GM12878 (cell line): ENCODE data around the gene PTPRN2. TPM values are rescaled to one million over a fixed set of nuclear protein-coding genes. Genes with fewer than 3 reads are reported as not detected.

ENCODE experiments used
- ATAC-seq: fragments of 200-7000 bp; cut with Tn5 transposase; 3 replicates; pipeline ENCODE4 v1.9.1; 2020; ENCODE audit warnings: mild to moderate bottlenecking, moderate library complexity
- BruUV-seq: library from RNA; stranded (reverse); fragments of 400-500 nt; replicated peaks from 2 replicates; lab custom pipeline; 2021; lab: Mats Ljungman, UMichigan
- CTCF ChIA-PET: fragments of 300-600 bp; sonication (Branson Sonifier 250); formaldehyde crosslinking; extraction: SDS; loops from one replicate; lab custom pipeline; 2021; ENCODE audit warnings: inconsistent platforms; lab: Yijun Ruan, JAX
- POLR2A ChIA-PET: fragments of 350-600 bp; formaldehyde crosslinking; extraction: SDS; loops from one replicate; lab custom pipeline; 2021; ENCODE audit warnings: inconsistent platforms; lab: Charles Lee
- RAD21 ChIA-PET: fragments of 300-600 bp; sonication (Branson Sonifier 250); formaldehyde crosslinking; loops from one replicate; lab custom pipeline; 2023; ENCODE audit warnings: antibody characterized with exemption; ENCODE audit not compliant: unreplicated experiment; lab: Charles Lee
- SMC1A ChIA-PET: fragments of 300-600 bp; sonication (Branson Sonifier 250); formaldehyde crosslinking; loops from one replicate; lab custom pipeline; 2023; ENCODE audit not compliant: unreplicated experiment, uncharacterized antibody; lab: Charles Lee
- DNase-seq: peaks from one replicate; pipeline ENCODE4 v3.0.0-alpha.2; 2011; ENCODE audit warnings: low read depth, low spot score
- FAIRE-seq: peaks from 3 replicates; lab custom pipeline; 2011; peaks lifted over from hg19 to GRCh38; lab: Jason Lieb, UNC
- H2AFZ ChIP-seq: 2 replicates; pipeline ENCODE4 v1.6.0; 2011; ENCODE audit warnings: low read depth, low read length, control low read depth; ENCODE audit not compliant: control insufficient read depth
- H3K27ac ChIP-seq: 2 replicates; pipeline ENCODE4 v1.5.1; 2011; ENCODE audit warnings: control low read depth; ENCODE audit not compliant: control insufficient read depth, insufficient read depth
- H3K27me3 ChIP-seq, 2 experiments: replicated peaks in 1 of 2; 2 replicates each; pipeline versions ENCODE4 v1.6.0 to v1.6.1; 2011; ENCODE audit warnings: low read length in 1 of 2; ENCODE audit not compliant: control insufficient read depth in 2 of 2, insufficient read depth in 2 of 2
- H3K36me3 ChIP-seq, 2 experiments: 2 replicates each; pipeline ENCODE4 v1.5.1; 2011; ENCODE audit warnings: low read length in 1 of 2; ENCODE audit not compliant: control insufficient read depth in 2 of 2, insufficient read depth in 2 of 2
- H3K4me1 ChIP-seq: 2 replicates; pipeline ENCODE4 v1.6.1; 2011; ENCODE audit warnings: mild to moderate bottlenecking, low read length, moderate library complexity, mixed read lengths; ENCODE audit not compliant: control insufficient read depth, insufficient read depth
- H3K4me2 ChIP-seq: 2 replicates; pipeline ENCODE4 v1.6.0; 2011; ENCODE audit warnings: control low read depth; ENCODE audit not compliant: control insufficient read depth, insufficient read depth
- H3K4me3 ChIP-seq: fragments of 200-600 bp; sonication (generic); 2 replicates; pipeline ENCODE4 v1.5.1; 2016
- H3K79me2 ChIP-seq: 2 replicates; pipeline ENCODE4 v1.6.0; 2011; ENCODE audit warnings: low read length; ENCODE audit not compliant: control insufficient read depth, insufficient read depth
- H3K9ac ChIP-seq: 2 replicates; pipeline ENCODE4 v1.8.0; 2011; ENCODE audit warnings: low read length, control low read depth, mixed read lengths; ENCODE audit not compliant: control insufficient read depth, insufficient read depth
- H3K9me3 ChIP-seq: replicated peaks from 3 replicates; pipeline ENCODE4 v1.5.1; 2011; ENCODE audit warnings: mild to moderate bottlenecking, low read length; ENCODE audit not compliant: control insufficient read depth, insufficient read depth
- H4K20me1 ChIP-seq: 2 replicates; pipeline ENCODE4 v1.6.0; 2011; ENCODE audit not compliant: control insufficient read depth, insufficient read depth
- CEBPB ChIP-seq, 2 experiments: fragments of 150-350 bp in 1 of 2; IDR thresholded peaks; 2 replicates each; pipeline ENCODE4 v1.6.1; 2012 to 2014; ENCODE audit warnings: low read depth in 2 of 2, low read length in 2 of 2, borderline replicate concordance in 1 of 2, inconsistent platforms in 1 of 2
- MTA2 ChIP-seq: fragments of 450-650 bp; IDR thresholded peaks from 2 replicates; pipeline ENCODE4 v1.6.1; 2016; ENCODE audit warnings: low read depth, mild to moderate bottlenecking, moderate library complexity
- PAX8 ChIP-seq: fragments of 450-650 bp; IDR thresholded peaks from 2 replicates; pipeline ENCODE4 v1.6.1; 2017; ENCODE audit warnings: mild to moderate bottlenecking, moderate library complexity
- RAD51 ChIP-seq: fragments of 450-650 bp; IDR thresholded peaks from 2 replicates; pipeline ENCODE4 v1.6.1; 2016; ENCODE audit warnings: moderate library complexity, mild to moderate bottlenecking, inconsistent platforms
- WRNIP1 ChIP-seq: IDR thresholded peaks from 2 replicates; pipeline ENCODE4 v1.6.1; 2011; ENCODE audit warnings: low read depth, low read length, improper control_type of control experiment, borderline replicate concordance
- WGBS: methylation state at CpG from one replicate; pipeline ENCODE4 v1.1.6; 2016; ENCODE audit warnings: low lambda C conversion rate; ENCODE audit not compliant: insufficient replicate concordance, insufficient coverage; ENCODE audit errors: missing lambda C conversion rate; 5-methylcytosine and 5-hydroxymethylcytosine counted together
- in situ Hi-C: fragments of 300-500 bp; cut with MboI; formaldehyde crosslinking; loops from 9 replicates; pipeline ENCODE4 v1.14.3; 2018; ENCODE audit warnings: mixed read lengths
- intact Hi-C: fragments of 100-400 bp; cut with micrococcal nuclease; formaldehyde crosslinking; loops from one replicate; pipeline ENCODE4 v1.14.2; 2022; ENCODE audit not compliant: unreplicated experiment
- polyA plus RNA-seq, 11 experiments: library from polyadenylated mRNA; depleted of rRNA in 4 of 11; unstranded in 6 of 11; stranded (reverse) in 5 of 11; fragments of >200 nt; fragmentation: Nextera tagmentation in 4 of 11; fragmentation: Illumina TruSeq in 1 of 11; extraction: Ambion mirVana in 4 of 11; extraction: Trizol in 1 of 11; gene quantifications; 1 replicate in 1 of 11; 2 replicates in 10 of 11; pipeline versions ENCODE4 v1.2.1 to v1.2.3, GENCODE V29; 2011 to 2016; ENCODE audit warnings: inconsistent platforms in 2 of 11, missing spikeins in 2 of 11, low read depth in 1 of 11
- total RNA-seq, 4 experiments: library from RNA; depleted of rRNA in 3 of 4; stranded (reverse); fragments of >200 nt in 3 of 4; fragmentation: Illumina TruSeq in 1 of 4; extraction: Trizol in 1 of 4; gene quantifications; 2 replicates each; pipeline versions ENCODE4 v1.2.1 to v1.2.3, GENCODE V29; 2013 to 2021
- TF ChIP-seq, protein P1 (sequence below): IDR thresholded peaks from 2 replicates; pipeline ENCODE4 v1.6.1; 2011; ENCODE audit warnings: borderline replicate concordance, low read depth, mild to moderate bottlenecking, moderate library complexity, low read length; ENCODE audit not compliant: insufficient read depth, poor library complexity, severe bottlenecking
- TF ChIP-seq, protein P2 (sequence below): fragments of 450-650 bp; IDR thresholded peaks from 2 replicates; pipeline ENCODE4 v1.6.1; 2018; ENCODE audit warnings: mild to moderate bottlenecking, low read depth, moderate library complexity; ENCODE audit not compliant: partially characterized antibody

PTPRN2 gene
- total and polyA plus RNA-seq, 10 of the 15 experiments (the other 5 are each of a cell fraction or from before 2014, with no cell fraction given) = 5.4 TPM; not detected in 9

DNA sequence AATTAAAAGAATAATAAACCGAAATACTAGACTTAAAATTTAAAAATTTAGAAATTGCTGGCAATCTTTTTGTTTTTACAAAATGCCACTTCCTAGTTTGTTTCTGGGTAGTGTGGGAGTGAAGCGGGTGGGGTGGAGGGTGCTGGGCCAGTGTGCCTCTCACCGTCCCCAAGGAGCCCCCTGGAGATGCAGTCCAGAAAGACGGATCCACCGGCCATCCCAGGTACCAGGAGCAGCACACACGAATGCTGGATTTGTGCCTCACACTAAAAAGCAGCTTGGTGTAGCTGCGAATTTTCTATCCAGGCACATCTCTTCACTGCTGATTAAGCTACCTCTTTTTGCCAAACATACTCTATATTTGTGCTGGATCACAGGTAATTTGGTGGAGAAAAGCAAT lies 632.7 kb downstream of the PTPRN2 start (continued):
- TF ChIP-seq, protein P1, sequence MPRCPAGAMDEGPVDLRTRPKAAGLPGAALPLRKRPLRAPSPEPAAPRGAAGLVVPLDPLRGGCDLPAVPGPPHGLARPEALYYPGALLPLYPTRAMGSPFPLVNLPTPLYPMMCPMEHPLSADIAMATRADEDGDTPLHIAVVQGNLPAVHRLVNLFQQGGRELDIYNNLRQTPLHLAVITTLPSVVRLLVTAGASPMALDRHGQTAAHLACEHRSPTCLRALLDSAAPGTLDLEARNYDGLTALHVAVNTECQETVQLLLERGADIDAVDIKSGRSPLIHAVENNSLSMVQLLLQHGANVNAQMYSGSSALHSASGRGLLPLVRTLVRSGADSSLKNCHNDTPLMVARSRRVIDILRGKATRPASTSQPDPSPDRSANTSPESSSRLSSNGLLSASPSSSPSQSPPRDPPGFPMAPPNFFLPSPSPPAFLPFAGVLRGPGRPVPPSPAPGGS = no peak
- no peak for TF ChIP-seq WRNIP1
- no peak for TF ChIP-seq MTA2
- no peak for TF ChIP-seq CEBPB (IDR thresholded peaks at IDR 0.05; ENCODE audit: borderline replicate concordance in 1 of 2, low read depth in 2 of 2, low read length in 2 of 2)
- TF ChIP-seq RAD51 = no peak
- TF ChIP-seq, protein P2, sequence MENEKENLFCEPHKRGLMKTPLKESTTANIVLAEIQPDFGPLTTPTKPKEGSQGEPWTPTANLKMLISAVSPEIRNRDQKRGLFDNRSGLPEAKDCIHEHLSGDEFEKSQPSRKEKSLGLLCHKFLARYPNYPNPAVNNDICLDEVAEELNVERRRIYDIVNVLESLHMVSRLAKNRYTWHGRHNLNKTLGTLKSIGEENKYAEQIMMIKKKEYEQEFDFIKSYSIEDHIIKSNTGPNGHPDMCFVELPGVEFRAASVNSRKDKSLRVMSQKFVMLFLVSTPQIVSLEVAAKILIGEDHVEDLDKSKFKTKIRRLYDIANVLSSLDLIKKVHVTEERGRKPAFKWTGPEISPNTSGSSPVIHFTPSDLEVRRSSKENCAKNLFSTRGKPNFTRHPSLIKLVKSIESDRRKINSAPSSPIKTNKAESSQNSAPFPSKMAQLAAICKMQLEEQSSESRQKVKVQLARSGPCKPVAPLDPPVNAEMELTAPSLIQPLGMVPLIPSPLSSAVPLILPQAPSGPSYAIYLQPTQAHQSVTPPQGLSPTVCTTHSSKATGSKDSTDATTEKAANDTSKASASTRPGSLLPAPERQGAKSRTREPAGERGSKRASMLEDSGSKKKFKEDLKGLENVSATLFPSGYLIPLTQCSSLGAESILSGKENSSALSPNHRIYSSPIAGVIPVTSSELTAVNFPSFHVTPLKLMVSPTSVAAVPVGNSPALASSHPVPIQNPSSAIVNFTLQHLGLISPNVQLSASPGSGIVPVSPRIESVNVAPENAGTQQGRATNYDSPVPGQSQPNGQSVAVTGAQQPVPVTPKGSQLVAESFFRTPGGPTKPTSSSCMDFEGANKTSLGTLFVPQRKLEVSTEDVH = no peak

DNA sequence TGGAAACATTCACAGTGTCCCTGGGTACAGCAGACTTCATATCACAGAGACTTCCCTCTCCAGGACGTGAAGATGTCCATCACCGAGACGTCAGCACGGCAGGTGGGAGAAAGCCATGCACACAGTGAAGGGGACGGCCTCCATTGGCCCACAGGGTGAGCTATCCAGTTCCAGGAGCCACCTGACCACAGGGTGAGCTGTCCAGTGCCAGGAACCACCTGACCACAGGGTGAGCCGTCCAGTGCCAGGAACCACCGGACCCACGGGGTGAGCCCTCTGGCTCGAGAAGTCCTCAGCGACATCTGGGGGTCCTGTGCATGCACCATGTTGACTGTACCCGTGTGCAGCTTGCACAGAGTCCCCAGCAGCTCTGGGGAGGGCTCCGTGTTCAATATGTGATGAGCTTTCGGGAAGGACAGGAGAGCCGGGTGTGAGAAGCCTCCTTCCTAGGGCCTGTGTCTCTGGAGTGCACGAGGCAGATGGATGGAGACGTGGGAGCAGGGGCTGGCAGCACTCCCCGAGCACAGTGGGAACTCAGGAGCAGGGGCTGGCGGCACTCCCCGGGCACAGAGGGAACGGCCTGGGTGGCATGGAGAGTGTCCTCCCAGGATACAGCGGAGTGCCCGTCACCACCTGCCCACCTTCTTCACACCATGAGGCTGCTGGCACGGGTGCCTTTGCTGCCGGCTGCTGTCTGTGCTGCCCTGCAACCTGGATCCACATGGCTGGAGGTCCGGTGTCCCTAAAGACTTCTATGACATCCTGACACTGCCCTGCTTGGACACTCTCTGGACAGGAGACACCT lies 634.6 kb downstream of the PTPRN2 start:
- Histone ChIP-seq H3K36me3 (no peaks in the 10 kb centered on the region), H3K79me2 (no peaks in the 10 kb centered on the region), H3K4me3 (no peak overlapping the region), H3K9ac (no peak overlapping the region), H3K9me3 (no peaks in the 10 kb centered on the region; the same call in 2 of the 3 replicates), H3K27me3 (no peaks in the 10 kb centered on the region), H3K27ac (no peak overlapping the region), H3K4me2 (no peak overlapping the region), H4K20me1 (no peaks in the 10 kb centered on the region), H2AFZ (no peak overlapping the region), H3K4me1 (no peaks in the 10 kb centered on the region)
- FAIRE-seq (no peak), ATAC-seq (no peak), DNase-seq (no peak)
- BruUV-seq = no TSS peak
- RAD21 ChIA-PET = no interaction called here
- CTCF ChIA-PET = no interaction called here
- POLR2A ChIA-PET = no interaction called here
- SMC1A ChIA-PET = no interaction called here
- no peak for TF ChIP-seq PAX8
- in situ Hi-C loops (no loop called here), intact Hi-C loops (no loop called here)
- WGBS = 36% methylated on average over 25 of the region's 25 CpGs
